ENCODE data around the gene FGR.

DNA sequence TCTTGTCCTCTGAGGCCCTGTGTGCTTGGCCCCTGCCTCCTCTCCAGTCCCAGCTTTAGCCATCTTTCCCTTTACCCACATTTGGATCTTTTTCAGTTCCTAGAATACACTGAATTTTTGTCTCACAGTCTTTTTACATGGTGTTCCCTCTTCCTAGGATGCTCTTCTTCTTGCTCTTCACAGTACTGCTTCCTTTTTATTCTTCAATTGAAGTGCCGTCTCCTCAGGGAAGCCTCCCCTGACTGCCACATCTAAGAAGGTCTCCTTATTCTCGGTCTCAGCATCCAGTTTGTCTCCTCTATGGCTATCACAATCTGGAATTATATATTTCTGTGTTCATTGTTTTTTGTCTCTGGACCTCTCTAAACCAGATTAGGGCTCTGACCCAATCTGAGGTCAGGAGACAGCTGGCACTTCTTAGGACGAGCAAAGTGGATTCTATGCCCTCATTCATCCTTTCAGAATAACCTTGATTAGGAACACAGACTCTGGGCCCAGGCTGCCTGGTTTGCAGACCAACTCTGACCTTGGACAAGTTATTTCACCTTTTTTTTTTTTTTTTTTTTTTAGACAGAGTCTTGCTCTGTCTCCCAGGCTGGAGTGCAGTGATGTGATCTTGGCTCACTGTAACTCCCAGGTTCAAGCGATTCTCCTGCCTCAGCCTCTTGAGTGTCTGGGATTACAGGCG is 3.2 kb upstream of the FGR start:
- TF ChIP-seq, protein P1, sequence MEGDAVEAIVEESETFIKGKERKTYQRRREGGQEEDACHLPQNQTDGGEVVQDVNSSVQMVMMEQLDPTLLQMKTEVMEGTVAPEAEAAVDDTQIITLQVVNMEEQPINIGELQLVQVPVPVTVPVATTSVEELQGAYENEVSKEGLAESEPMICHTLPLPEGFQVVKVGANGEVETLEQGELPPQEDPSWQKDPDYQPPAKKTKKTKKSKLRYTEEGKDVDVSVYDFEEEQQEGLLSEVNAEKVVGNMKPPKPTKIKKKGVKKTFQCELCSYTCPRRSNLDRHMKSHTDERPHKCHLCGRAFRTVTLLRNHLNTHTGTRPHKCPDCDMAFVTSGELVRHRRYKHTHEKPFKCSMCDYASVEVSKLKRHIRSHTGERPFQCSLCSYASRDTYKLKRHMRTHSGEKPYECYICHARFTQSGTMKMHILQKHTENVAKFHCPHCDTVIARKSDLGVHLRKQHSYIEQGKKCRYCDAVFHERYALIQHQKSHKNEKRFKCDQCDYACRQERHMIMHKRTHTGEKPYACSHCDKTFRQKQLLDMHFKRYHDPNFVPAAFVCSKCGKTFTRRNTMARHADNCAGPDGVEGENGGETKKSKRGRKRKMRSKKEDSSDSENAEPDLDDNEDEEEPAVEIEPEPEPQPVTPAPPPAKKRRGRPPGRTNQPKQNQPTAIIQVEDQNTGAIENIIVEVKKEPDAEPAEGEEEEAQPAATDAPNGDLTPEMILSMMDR (IDR thresholded peaks at IDR 0.05 in 2 of 3, conservative IDR thresholded peaks at IDR 0.05 in 1 of 3; ENCODE audit: borderline replicate concordance in 1 of 3, insufficient read depth in 1 of 3, low read depth in 2 of 3, low read length in 2 of 3): no peak
- TF ChIP-seq MAX (IDR thresholded peaks at IDR 0.05): no peak
- no peak for TF ChIP-seq EZH2 (IDR thresholded peaks at IDR 0.05)
- TF ChIP-seq YY1 (IDR thresholded peaks at IDR 0.05; ENCODE audit: extremely low read depth, insufficient replicate concordance, low read depth, low read length): no peak
- no peak for TF ChIP-seq REST (IDR thresholded peaks at IDR 0.05; ENCODE audit: low read depth)
- TF ChIP-seq POLR2A (IDR thresholded peaks at IDR 0.05; ENCODE audit: borderline replicate concordance, extremely low read depth, insufficient read depth, insufficient read length): no peak
- no peak for TF ChIP-seq EGR1 (IDR thresholded peaks at IDR 0.05; ENCODE audit: low read depth)
- no peak for TF ChIP-seq ZFX (IDR thresholded peaks at IDR 0.05)
- TF ChIP-seq ZBTB33 (IDR thresholded peaks at IDR 0.05; ENCODE audit: extremely low read depth, insufficient replicate concordance, low read length): no peak
- TF ChIP-seq, protein P2, sequence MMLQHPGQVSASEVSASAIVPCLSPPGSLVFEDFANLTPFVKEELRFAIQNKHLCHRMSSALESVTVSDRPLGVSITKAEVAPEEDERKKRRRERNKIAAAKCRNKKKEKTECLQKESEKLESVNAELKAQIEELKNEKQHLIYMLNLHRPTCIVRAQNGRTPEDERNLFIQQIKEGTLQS (IDR thresholded peaks at IDR 0.05): no peak
- no peak for TF ChIP-seq FOSL1 (IDR thresholded peaks at IDR 0.05; ENCODE audit: low read depth)
- no peak for TF ChIP-seq SP1 (IDR thresholded peaks at IDR 0.05; ENCODE audit: low read depth)
